WTC11 (cell line): Measurements from ENCODE around the gene GCK. TPM values are rescaled to one million over a fixed set of nuclear protein-coding genes. Genes with fewer than 3 reads are reported as not detected.

ENCODE experiments used
- ATAC-seq: fragments of 200-7000 bp; cut with Tn5 transposase; 2 replicates; pipeline ENCODE4 v1.10.0; 2021; ENCODE audit warnings: mild to moderate bottlenecking, moderate library complexity
- CTCF ChIA-PET: fragments of 300-600 bp; sonication (Branson Sonifier 250); formaldehyde crosslinking; loops from one replicate; lab custom pipeline; 2021; ENCODE audit warnings: antibody characterized with exemption; lab: Charles Lee
- POLR2A ChIA-PET: fragments of 350-600 bp; sonication (Branson Sonifier 250); formaldehyde crosslinking; loops from one replicate; lab custom pipeline; 2021; ENCODE audit warnings: antibody characterized with exemption; lab: Charles Lee
- DNase-seq: peaks from one replicate; pipeline ENCODE4 v3.0.0; 2021; ENCODE audit warnings: low spot score
- H3K27ac Mint-ChIP-seq: 2 replicates; pipeline ENCODE4 v1.8.0; 2021; ENCODE audit warnings: mixed read lengths
- H3K27me3 Mint-ChIP-seq: 2 replicates; pipeline ENCODE4 v1.8.0; 2021; ENCODE audit warnings: low read depth, mild to moderate bottlenecking, moderate library complexity, mixed read lengths
- H3K36me3 Mint-ChIP-seq: 2 replicates; pipeline ENCODE4 v1.8.0; 2021; ENCODE audit warnings: mixed read lengths
- H3K4me1 Mint-ChIP-seq: 2 replicates; pipeline ENCODE4 v1.8.0; 2022; ENCODE audit warnings: mixed read lengths
- H3K4me3 Mint-ChIP-seq: 2 replicates; pipeline ENCODE4 v1.8.0; 2021; ENCODE audit warnings: mild to moderate bottlenecking, moderate library complexity, mixed read lengths
- H3K9me3 Mint-ChIP-seq: 2 replicates; pipeline ENCODE4 v1.8.0; 2021; ENCODE audit warnings: mixed read lengths
- ERG ChIP-seq: fragments of 250-450 bp; sonication (Bioruptor Pico); IDR thresholded peaks from 2 replicates; pipeline ENCODE4 v1.8.0; 2021; ENCODE audit warnings: mild to moderate bottlenecking
- MYBL2 ChIP-seq: sonication (generic); formaldehyde crosslinking; IDR thresholded peaks from 2 replicates; pipeline ENCODE4 v1.8.1; 2023; ENCODE audit warnings: mild to moderate bottlenecking, moderate library complexity, missing genetic modification reagents
- NFATC4 ChIP-seq: fragments of 250-450 bp; sonication (Bioruptor Pico); IDR thresholded peaks from 2 replicates; pipeline ENCODE4 v1.9.0; 2021; ENCODE audit warnings: mild to moderate bottlenecking
- STAT6 ChIP-seq: sonication (generic); formaldehyde crosslinking; conservative IDR thresholded peaks from 2 replicates; pipeline ENCODE4 v1.8.1; 2023; ENCODE audit warnings: mild to moderate bottlenecking, low read depth, missing genetic modification reagents, moderate library complexity
- TCF7 ChIP-seq: sonication (generic); formaldehyde crosslinking; IDR thresholded peaks from 2 replicates; pipeline ENCODE4 v1.8.0; 2022; ENCODE audit warnings: mild to moderate bottlenecking, low read depth, missing genetic modification reagents, moderate library complexity
- USF1 ChIP-seq: sonication (generic); formaldehyde crosslinking; IDR thresholded peaks from 2 replicates; pipeline ENCODE4 v1.8.0; 2022; ENCODE audit warnings: mild to moderate bottlenecking, missing genetic modification reagents
- ZBTB21 ChIP-seq: sonication (generic); formaldehyde crosslinking; IDR thresholded peaks from 2 replicates; pipeline ENCODE4 v1.8.1; 2023; ENCODE audit warnings: mild to moderate bottlenecking, missing genetic modification reagents, borderline replicate concordance
- ZNF121 ChIP-seq: sonication (generic); formaldehyde crosslinking; IDR thresholded peaks from 2 replicates; pipeline ENCODE4 v1.8.0; 2023; ENCODE audit warnings: missing genetic modification reagents
- total RNA-seq: library from RNA; stranded (reverse); gene quantifications from 3 replicates; pipeline ENCODE4 v1.2.3, GENCODE V29; 2021
- TF ChIP-seq, protein P1 (sequence below): sonication (generic); formaldehyde crosslinking; IDR thresholded peaks from 2 replicates; pipeline ENCODE4 v1.8.1; 2022; ENCODE audit warnings: missing genetic modification reagents, borderline replicate concordance
- TF ChIP-seq, protein P2 (sequence below): fragments of 250-450 bp; sonication (Bioruptor Pico); IDR thresholded peaks from 2 replicates; pipeline ENCODE4 v2.1.2; 2022; ENCODE audit warnings: mild to moderate bottlenecking, moderate library complexity
- TF ChIP-seq, protein P3 (sequence below): fragments of 250-450 bp; sonication (Bioruptor Pico); IDR thresholded peaks from 2 replicates; pipeline ENCODE4 v1.9.0; 2021; ENCODE audit warnings: mild to moderate bottlenecking
- TF ChIP-seq, protein P4 (sequence below): sonication (generic); formaldehyde crosslinking; conservative IDR thresholded peaks from 2 replicates; pipeline ENCODE4 v1.8.1; 2022; ENCODE audit warnings: mild to moderate bottlenecking, missing genetic modification reagents
- TF ChIP-seq, protein P5 (sequence below): sonication (generic); formaldehyde crosslinking; IDR thresholded peaks from 2 replicates; pipeline ENCODE4 v1.8.1; 2022; ENCODE audit warnings: mild to moderate bottlenecking, moderate library complexity, missing genetic modification reagents
- TF ChIP-seq, protein P6 (sequence below): sonication (generic); formaldehyde crosslinking; IDR thresholded peaks from 2 replicates; pipeline ENCODE4 v1.8.1; 2023; ENCODE audit warnings: mild to moderate bottlenecking, missing genetic modification reagents, borderline replicate concordance
- TF ChIP-seq, protein P7 (sequence below): sonication (generic); formaldehyde crosslinking; IDR thresholded peaks from 2 replicates; pipeline ENCODE4 v1.8.1; 2023; ENCODE audit warnings: mild to moderate bottlenecking, missing genetic modification reagents, moderate library complexity

GCK gene
- total RNA-seq, 1 experiment from 2014 or later, result 3.3 TPM

GRCh38 chr7:44183386-44183785 is 5.9 kb downstream of the GCK start (continued):
- no peak for TF ChIP-seq STAT6 (CRISPR knock-in tag)
- TF ChIP-seq, protein P1, sequence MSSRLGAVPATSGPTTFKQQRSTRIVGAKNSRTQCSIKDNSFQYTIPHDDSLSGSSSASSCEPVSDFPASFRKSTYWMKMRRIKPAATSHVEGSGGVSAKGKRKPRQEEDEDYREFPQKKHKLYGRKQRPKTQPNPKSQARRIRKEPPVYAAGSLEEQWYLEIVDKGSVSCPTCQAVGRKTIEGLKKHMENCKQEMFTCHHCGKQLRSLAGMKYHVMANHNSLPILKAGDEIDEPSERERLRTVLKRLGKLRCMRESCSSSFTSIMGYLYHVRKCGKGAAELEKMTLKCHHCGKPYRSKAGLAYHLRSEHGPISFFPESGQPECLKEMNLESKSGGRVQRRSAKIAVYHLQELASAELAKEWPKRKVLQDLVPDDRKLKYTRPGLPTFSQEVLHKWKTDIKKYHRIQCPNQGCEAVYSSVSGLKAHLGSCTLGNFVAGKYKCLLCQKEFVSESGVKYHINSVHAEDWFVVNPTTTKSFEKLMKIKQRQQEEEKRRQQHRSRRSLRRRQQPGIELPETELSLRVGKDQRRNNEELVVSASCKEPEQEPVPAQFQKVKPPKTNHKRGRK (CRISPR knock-in tag), result no peak
- TF ChIP-seq, all 79 proteins: peak for 0

DNA sequence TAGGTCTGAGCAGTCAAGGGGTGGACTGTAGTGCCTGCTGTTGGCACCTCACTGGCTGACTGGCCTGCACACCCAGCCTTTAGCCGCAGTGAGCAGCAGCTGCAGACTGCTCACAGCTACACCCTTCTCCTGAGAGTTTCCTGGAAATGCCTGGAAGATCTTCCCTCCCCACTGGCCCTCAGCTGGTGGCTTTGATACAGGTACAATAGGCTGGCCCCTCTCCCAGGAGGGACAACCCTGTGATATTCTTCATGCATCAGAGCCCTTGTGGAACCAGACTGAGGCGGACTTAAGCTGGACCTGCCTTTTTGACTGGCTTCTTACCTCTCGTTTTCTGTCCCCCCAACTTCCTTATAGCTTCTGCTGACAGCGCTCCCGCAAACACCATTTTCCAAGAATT is 6.4 kb downstream of the GCK start:
- H3K36me3 Mint-ChIP-seq, result peaks cover 3% of the 10 kb centered on the region
- POLR2A ChIA-PET, result no interaction called here
- no peak overlapping the region for H3K4me3 Mint-ChIP-seq
- H3K9me3 Mint-ChIP-seq, result peaks cover 24% of the 10 kb centered on the region
- peaks cover 19% of the 10 kb centered on the region for H3K27me3 Mint-ChIP-seq
- ATAC-seq, result no peak
- no peak overlapping the region for H3K27ac Mint-ChIP-seq
- DNase-seq, result no peak
- CTCF ChIA-PET, result no interaction called here
- H3K4me1 Mint-ChIP-seq, result peaks cover 4% of the 10 kb centered on the region
- TF ChIP-seq NFATC4 (CRISPR knock-in tag) (no peak), TCF7 (CRISPR knock-in tag) (no peak), ERG (CRISPR knock-in tag) (no peak), USF1 (no peak), ZBTB21 (CRISPR knock-in tag) (no peak), MYBL2 (CRISPR knock-in tag) (no peak)
- TF ChIP-seq, protein P2, sequence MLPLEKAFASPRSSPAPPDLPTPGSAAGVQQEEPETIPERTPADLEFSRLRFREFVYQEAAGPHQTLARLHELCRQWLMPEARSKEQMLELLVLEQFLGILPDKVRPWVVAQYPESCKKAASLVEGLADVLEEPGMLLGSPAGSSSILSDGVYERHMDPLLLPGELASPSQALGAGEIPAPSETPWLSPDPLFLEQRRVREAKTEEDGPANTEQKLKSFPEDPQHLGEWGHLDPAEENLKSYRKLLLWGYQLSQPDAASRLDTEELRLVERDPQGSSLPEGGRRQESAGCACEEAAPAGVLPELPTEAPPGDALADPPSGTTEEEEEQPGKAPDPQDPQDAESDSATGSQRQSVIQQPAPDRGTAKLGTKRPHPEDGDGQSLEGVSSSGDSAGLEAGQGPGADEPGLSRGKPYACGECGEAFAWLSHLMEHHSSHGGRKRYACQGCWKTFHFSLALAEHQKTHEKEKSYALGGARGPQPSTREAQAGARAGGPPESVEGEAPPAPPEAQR (CRISPR knock-in tag), result no peak
- TF ChIP-seq, protein P3, sequence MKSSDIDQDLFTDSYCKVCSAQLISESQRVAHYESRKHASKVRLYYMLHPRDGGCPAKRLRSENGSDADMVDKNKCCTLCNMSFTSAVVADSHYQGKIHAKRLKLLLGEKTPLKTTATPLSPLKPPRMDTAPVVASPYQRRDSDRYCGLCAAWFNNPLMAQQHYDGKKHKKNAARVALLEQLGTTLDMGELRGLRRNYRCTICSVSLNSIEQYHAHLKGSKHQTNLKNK (CRISPR knock-in tag), result no peak
- TF ChIP-seq, protein P4, sequence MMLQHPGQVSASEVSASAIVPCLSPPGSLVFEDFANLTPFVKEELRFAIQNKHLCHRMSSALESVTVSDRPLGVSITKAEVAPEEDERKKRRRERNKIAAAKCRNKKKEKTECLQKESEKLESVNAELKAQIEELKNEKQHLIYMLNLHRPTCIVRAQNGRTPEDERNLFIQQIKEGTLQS (CRISPR knock-in tag), result no peak
- TF ChIP-seq, all 79 proteins: peak for 0

GRCh38 chr7:44180631-44181030 is 8.6 kb downstream of the GCK start:
- Mint-ChIP-seq H3K4me3 (no peak overlapping the region), H3K9me3 (peaks cover 24% of the 10 kb centered on the region), H3K27ac (no peak overlapping the region), H3K4me1 (peaks cover 8% of the 10 kb centered on the region), H3K27me3 (peaks cover 19% of the 10 kb centered on the region), H3K36me3 (peaks cover 3% of the 10 kb centered on the region)
- CTCF ChIA-PET, result no interaction called here
- DNase-seq (no peak), ATAC-seq (no peak)
- POLR2A ChIA-PET, result no interaction called here
- TF ChIP-seq ZNF121 (CRISPR knock-in tag), result no peak
- TF ChIP-seq, protein P5, sequence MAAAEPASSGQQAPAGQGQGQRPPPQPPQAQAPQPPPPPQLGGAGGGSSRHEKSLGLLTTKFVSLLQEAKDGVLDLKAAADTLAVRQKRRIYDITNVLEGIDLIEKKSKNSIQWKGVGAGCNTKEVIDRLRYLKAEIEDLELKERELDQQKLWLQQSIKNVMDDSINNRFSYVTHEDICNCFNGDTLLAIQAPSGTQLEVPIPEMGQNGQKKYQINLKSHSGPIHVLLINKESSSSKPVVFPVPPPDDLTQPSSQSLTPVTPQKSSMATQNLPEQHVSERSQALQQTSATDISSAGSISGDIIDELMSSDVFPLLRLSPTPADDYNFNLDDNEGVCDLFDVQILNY (CRISPR knock-in tag), result no peak
- TF ChIP-seq, protein P6, sequence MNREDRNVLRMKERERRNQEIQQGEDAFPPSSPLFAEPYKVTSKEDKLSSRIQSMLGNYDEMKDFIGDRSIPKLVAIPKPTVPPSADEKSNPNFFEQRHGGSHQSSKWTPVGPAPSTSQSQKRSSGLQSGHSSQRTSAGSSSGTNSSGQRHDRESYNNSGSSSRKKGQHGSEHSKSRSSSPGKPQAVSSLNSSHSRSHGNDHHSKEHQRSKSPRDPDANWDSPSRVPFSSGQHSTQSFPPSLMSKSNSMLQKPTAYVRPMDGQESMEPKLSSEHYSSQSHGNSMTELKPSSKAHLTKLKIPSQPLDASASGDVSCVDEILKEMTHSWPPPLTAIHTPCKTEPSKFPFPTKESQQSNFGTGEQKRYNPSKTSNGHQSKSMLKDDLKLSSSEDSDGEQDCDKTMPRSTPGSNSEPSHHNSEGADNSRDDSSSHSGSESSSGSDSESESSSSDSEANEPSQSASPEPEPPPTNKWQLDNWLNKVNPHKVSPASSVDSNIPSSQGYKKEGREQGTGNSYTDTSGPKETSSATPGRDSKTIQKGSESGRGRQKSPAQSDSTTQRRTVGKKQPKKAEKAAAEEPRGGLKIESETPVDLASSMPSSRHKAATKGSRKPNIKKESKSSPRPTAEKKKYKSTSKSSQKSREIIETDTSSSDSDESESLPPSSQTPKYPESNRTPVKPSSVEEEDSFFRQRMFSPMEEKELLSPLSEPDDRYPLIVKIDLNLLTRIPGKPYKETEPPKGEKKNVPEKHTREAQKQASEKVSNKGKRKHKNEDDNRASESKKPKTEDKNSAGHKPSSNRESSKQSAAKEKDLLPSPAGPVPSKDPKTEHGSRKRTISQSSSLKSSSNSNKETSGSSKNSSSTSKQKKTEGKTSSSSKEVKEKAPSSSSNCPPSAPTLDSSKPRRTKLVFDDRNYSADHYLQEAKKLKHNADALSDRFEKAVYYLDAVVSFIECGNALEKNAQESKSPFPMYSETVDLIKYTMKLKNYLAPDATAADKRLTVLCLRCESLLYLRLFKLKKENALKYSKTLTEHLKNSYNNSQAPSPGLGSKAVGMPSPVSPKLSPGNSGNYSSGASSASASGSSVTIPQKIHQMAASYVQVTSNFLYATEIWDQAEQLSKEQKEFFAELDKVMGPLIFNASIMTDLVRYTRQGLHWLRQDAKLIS (CRISPR knock-in tag), result no peak
- TF ChIP-seq, protein P7, sequence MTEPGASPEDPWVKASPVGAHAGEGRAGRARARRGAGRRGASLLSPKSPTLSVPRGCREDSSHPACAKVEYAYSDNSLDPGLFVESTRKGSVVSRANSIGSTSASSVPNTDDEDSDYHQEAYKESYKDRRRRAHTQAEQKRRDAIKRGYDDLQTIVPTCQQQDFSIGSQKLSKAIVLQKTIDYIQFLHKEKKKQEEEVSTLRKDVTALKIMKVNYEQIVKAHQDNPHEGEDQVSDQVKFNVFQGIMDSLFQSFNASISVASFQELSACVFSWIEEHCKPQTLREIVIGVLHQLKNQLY (CRISPR knock-in tag), result no peak
